GM21786 (cell line): ENCODE results near the gene WDSUB1.
A peak's percentile ranks its signal among the peaks of the same experiment; 100 is the strongest.

Source experiments
- ATAC-seq: cut with Tn5 transposase; IDR thresholded peaks from one replicate; pipeline ENCODE4 v1.9.1; 2021; ENCODE audit not compliant: unreplicated experiment

WDSUB1 gene

DNA sequence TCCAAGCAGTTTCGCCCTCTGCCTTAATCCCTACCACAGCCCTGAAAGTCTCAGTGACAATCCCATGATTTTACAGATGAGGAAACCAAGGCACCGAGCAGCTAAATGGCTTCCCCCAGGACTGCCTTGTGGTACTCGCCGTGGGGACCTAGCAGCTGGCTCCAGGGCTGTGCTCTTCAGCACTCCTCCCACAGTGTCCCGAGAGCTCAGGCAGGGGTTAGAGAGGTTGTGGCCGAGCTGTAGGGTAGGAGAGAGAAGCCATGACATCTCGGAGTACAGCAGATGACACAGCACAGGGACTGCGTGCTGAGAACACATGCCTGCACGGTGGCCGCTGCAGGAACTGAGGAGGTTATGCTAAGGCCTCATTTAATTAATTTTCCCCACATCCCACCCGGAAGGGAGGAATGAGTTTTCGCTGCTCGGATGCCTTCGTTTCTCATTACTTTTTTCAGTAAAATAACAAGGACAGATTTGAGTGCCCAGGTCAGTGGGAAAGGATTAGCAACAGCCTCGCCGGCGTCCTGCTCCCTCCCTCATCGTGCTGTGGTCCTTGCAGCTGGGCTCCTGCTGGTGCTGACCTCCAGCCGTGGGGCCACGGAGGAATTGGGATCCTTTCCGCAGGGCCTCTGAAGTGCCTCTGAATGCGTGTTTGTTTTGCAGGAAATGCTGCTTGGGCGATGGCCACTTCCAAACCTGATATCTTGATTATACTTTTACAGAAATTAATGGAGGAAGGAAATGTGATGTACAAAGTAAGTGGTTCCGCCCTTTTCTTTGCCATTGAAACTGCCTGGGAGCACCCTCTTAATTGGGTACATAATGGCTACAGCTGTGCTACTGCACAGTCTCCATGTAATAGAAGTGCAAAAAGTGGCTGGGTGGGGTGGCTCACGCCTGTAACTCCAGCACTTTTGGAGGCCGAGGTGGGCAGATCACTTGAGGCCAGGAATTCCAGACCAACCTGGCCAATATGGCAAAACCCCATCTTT lies 61.2 kb downstream of the WDSUB1 start:
- no peak for ATAC-seq

DNA sequence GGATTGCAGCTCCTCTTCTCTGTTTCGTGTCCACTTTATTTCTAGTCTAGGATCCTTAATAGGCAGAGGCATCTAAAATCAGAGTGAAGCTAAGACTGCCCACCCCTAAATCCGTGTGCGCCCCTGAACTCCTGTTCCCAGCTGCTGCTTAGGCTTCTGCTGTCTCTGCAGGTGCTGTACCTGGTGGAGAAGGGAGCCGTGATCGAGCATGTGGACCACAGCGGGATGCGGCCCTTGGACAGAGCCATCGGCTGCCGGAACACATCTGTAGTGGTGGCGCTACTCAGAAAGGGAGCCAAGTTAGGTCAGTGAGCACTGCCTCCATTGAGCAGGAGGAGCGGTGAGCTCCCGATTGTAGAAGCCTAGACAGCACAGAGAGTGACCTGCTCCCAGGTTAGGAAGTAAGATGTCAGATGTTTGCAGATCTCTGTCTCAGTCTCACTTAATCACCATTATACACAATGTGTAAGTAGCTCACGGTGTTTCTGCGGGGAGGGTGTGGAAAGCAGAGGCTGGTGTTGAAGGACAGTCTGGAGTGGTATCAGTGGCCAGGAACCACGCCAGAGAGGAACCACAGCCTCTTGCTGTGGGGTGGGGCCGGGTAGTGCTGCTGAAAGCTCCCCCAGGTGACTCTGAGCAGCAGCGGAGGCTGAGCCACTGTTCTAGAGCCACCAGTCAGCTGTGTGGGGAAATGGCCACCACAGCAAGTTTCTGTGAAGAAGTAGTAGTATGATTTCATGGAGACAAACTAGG lies 62.3 kb downstream of the WDSUB1 start:
- ATAC-seq = no peak

DNA sequence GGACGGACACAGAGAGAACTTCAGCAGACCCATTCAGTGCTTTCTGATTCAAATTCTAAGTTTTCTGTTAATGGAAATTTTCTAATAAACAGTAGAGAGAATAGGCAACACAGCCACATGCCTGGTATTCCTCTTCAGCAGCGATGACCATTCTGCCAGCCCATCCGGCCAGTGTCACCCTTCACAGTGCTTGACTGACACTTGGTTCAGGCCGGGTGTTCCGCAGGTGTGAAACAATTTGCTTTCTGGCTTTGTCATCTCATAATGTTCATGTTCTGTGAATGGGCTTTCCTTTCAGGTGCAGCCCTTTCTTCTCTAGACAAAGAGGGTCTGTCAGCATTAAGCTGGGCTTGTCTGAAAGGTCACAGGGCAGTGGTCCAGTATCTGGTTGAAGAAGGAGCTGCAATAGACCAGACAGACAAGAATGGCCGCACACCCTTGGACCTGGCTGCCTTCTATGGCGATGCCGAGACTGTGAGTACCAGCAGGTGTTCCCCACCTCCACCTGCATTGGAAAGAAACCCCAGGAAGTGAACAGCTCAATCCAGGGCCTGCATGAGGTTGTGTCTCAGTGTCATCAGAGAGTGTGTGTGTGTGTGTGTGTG lies 67.0 kb downstream of the WDSUB1 start:
- no peak for ATAC-seq

DNA sequence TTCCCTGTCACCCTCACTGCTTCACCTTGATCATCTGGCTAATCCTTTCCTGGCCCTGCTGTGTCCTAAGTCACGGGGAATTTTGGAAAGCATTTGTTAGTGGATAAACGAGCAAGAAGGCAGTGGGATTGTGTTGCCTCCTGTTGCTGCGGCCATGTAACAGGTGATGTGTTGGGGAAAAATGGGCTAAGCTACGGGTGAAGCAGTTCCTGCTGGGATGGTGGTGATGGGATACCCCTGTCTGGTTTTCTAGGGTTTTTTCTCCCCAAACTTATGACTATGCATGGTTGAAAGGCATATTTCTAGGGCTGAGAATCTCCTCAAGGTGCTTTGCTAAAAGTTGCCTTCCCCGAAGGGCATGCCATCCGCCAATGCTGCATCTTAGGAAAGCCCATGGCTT lies 68.1 kb downstream of the WDSUB1 start:
- no peak for ATAC-seq

DNA sequence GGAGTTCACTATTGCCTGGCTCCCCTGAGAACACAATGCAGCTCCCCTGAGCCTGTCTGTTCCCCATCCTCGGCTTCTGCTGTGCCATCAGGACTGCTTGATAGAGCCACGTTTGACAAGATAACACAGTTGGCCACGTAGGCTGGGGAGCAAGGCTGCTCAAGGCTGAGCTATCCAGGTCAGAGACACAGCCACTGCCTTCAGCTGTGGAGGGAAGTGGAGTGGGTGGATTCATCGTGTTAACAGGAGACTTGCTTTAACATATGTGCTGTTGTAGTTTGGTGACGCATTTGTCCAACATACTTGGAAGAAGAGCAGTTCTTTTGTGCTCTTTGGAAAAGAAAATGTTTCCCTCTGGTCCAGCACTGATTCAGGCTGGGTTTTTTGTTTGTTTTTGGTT lies 68.8 kb downstream of the WDSUB1 start:
- ATAC-seq = no peak

DNA sequence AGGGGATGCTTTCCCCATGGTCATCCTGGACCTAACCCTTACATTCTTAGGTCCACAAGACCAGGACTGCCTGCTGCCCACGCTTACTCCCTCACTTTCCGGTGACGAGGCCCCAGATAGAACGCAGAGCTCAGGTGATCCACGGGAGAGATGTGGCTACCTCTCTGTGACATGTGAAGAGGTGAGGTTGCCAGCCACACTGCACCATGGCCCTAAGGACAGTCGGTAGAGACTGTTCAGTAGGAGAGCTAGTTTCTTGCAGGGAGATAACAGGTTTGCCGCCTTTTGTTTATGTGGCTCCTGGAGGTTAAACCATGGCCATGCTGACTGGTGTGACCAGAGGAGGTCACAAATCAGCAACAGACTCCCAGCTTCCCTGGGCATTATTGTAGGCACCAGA lies 71.4 kb downstream of the WDSUB1 start:
- ATAC-seq = no peak

DNA sequence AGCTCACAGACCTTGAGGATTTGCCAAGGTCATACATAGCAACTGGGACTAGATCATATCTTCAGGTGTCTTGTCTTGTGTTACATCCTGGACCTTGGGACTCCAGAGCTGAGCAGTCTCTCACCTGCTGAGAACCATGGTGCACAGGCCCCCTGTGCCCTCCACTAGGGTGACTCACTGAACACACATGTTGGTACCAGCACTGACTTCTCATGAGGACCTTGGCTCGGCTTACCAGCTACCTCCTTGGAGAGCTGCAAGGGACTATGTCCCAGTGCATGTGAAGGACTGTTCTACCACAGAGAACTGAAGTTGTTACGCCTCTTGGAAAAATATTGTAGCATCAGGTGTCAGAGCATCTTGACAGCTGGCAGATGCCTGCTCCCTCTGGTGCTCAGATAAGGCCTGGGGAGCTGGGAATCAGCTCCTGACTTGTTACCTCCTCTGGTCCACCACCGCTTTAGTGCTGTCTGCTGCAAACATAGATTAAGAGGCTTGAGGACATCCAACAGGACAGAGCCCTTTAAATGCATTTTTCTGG lies 72.1 kb downstream of the WDSUB1 start:
- no peak for ATAC-seq

DNA sequence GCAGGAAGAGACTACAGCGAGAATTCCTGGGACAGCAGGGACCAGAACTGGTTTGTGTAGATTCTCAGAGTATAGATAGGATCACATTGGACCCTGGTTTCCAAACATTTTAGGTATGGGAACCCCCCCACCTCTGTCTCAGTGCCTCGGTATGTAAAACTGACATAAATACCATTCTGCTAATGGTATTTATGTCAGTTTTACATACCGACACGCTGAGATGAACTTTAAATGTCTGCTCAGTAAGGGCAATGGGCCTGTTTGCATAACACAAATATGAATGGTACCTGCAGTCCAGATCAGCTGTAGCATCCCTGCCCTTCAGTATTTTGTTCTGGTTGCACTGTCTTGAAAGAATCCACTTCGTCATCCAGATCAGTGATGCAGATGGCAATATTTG lies 73.2 kb downstream of the WDSUB1 start:
- no peak for ATAC-seq

DNA sequence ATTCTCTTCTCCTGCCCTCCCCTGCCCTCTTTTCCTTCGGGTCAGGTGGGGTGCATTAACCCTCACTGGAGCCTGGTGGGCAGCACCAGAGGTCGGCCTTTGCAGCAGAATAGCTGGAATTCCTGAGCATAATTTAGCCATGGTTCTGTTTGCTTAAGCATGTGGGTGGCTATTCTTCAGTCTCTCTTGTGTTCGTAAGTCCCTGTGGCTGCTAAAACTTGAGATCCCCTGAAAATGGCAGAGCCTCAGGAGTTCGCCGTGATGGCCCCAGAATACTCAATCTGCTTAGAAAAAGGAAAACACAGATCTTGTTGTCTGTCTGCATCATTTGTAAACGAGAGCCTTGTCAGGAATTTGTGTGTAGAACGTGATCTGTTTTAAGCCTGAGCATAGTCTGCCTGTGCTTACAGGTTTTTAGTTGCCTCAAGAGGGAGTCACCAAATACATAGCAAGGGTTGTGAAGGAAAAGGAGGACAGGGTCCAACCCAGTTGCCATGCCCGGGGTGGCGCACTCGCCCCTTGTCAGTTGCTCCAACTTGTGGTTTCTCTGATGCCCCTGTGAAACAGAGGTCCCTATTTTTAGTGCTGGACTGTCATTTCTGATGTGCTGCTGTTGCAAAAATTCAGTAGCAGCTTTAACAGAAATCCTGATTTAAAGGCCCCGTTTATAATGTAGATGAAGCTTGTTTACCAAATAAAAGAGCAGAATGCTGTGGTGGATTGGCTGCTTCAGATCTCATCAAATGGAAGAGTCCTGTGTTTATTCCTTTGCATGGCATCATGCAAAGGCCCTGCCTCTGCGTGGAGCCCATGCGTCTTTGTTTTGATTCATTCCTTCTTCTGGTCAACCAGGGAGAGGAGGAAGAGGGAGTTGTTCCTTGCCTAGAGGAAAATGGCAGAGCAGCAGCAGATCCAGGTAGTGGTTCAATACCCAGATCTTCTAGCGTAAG lies 74.8 kb downstream of the WDSUB1 start:
- ATAC-seq = no peak

DNA sequence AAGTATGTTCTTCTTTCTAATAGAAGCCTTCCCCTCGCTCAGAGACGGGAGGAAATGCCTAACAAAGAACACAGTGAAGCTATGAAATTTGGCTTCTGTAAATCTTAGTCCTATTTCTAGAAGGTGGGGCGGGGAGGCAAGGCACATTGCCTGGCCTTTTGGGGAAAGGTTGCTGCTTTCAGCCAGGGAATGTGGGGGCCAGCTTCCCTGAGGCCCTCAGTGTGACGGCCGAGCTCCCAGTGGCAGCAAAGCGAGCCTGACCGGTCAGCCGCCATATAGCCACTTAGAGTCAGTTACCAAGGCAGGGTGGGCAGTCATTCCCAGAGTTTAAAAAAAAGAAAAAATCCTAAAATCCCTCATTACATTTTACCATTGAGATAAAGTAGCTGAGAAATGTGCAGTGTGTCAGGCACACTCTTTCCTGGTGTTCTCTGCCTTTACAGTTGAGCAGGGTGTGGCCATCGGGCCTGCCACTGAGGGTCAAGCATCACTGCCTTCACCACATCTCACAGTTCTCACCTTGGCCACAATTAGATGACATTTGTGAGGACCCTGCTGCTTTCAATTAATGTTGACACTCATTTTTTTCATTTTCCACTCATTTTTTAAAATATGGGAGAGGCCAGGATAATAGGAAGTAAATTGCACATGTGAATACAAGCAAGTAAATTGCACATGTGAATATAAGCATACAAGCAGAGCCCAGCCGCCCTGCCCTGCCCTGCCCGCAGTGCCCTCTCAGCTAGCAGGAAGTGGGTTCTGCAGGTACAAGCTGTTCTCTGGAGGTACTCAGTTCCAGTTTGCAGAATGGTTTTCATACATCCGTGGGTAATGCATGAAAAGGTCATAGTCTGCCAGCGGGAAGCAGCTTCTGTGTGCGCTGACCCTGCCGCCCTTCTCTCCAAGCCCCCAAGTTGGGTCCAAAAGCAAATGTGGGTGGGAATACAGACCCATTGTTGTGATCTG lies 76.9 kb downstream of the WDSUB1 start:
- ATAC-seq = peak; percentile 90

DNA sequence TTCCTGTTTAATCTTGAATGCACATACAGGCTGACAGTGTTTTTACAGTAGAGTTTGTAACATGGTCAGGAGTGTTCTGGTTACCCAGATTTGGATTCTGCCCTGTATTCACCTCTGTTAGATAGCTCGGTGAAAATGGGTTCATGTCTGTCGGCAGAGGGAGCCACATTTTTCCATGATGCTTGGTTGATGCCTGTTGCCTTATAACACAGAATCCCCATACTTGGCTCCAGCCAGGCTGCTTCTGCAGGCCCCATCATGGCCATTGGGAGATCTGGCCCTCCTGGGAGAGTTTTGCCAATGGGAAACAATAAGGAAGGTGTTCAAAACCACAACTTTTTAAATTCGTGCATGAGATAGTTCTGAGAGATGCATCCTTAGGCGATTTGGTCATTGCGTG lies 78.1 kb downstream of the WDSUB1 start:
- no peak for ATAC-seq

DNA sequence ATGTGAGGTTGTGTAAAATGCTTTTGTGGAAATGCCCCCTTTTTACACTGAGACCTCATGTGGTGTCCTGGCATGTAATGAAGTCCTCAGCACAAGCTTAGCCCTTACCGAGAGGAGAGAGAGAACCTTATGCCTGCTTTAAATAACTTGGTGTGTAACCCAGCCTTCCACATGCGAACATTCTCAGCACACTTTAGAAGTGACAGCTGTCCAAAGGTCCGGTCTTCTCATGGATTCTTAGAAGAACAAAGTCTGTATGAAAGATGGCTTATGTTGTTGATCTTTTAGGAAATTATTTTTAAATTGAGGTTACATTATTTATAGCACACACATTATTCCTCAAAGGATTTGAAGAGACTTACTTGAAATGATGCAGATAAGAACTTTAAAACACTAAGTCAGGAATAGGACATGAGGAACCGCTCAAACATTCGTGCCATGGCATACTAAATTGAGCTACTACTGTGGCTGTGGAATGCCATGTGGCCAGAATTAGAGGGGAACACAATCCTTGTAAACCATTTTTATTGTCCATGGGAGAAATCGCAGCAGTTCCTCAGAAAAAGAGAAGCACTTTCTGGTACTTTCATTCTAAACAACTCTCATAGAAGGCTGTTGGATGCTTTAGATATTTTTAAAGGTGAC lies 79.6 kb downstream of the WDSUB1 start:
- ATAC-seq = no peak

DNA sequence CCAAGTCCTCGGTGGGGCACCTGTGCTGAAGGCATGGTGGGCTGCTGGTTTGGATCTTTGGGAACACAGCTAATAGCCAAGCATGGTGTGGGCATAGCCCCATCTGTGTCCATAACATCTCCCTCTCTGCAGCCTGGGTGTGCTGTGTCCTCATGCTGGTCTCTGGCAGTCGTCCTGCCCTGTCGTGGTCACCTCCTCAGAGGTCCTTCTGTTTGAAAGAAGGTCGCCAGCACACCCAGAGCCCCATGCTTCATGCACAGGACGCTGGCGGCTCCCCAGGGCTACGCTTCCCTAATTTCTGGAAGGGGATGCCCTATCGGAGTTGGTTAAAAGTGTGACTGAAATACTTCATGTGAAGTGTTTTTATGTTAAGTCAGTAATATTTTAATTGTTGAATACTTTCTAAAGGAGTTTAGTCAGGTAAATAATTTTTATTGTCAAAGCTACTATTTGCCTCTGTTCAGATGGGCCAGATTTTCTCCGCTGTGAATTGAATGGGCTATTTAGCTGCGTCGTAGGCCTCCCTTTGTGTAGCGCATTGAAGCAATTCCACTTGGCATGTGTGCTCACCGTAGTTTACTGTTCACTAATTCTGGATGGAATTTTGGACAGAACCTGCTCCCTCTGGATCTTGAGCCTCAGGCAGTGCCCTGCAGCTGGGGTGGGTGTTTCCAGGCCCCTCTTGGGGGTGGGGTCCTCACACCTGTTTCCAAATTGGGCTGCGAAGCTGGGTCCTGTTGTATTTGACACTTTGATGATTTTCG lies 81.9 kb downstream of the WDSUB1 start:
- no peak for ATAC-seq

DNA sequence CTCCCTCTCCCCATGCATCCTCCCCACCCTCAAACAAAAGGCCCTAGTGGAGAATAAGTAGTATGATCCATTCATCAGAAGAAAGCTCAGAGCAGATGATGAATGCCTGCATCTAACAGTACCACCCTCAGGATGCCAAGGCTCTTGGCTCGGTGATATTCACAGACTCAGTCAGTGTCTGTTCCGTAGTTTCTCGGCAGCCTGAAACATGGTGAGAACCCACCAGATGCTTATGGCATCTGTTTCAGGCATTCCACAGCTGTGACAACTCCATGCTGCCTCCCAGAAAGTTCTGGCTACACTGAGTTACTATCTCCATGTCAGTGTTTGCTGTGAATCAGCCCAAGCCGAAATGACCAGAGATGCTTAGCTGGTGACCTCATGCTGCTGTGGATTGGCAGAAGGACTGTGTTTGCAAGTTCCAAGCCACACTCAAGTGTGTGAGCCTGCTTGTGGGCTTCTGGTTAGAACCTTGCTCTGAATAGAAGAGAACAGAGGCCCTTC lies 83.9 kb downstream of the WDSUB1 start:
- no peak for ATAC-seq

DNA sequence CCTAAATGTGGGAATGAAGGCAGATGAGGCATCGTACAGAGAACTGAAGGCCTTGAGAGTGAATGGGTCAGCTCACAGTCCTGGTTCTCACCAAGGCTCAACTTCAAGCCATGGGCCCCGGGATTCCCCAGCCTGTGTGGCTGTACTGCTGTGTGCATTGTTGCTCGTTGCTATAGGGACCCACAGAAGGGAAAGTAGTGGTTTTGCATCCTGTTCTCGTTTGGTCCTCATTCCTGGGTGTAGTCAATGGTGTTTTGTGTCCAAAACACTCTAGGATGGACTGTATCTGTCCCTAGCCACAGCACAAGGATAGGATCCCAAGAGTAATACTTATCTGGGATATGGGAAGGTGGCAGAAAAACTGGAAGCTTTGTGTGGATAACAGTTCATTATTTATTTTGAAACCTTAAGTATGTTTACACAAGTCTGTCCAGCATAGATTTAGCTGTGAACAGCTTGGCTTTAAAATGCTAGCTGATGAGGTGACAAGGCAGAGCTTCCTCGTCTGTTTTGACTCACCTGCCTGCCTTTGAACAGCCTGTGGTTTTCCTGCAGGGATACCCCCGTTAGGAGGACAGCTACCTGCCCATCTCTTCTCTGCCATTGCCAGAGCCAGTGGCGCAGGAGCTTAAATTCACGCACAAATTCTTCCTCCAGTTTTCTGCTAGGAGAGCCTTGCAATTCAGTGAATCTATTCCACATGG lies 85.0 kb downstream of the WDSUB1 start:
- peak; percentile 99 for ATAC-seq

DNA sequence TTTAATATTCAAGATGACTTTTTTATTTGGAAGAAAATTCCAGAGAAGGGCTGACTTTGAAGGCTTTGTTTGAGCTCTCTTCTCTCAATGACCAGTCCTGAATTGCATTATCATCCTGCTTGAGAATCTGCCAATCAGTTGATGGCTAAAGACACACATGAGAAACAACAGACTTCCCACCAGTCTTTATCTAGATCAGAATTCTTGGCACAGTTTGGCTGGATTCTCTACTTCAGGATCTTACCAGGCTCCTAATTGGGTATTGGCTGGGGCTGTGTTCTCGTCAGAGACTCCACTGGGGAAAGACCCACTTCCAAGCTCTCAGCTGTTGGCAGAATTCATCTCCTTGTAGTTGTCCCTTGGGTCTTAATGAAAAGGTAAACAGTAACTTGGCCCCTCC lies 86.0 kb downstream of the WDSUB1 start:
- ATAC-seq = no peak
